ENCODE results near the gene NOTO. TPM values are rescaled to one million over a fixed set of nuclear protein-coding genes. Genes with fewer than 3 reads are reported as not detected.

NOTO gene
- total RNA-seq, 2 donors from 2014 or later, result not detected

DNA sequence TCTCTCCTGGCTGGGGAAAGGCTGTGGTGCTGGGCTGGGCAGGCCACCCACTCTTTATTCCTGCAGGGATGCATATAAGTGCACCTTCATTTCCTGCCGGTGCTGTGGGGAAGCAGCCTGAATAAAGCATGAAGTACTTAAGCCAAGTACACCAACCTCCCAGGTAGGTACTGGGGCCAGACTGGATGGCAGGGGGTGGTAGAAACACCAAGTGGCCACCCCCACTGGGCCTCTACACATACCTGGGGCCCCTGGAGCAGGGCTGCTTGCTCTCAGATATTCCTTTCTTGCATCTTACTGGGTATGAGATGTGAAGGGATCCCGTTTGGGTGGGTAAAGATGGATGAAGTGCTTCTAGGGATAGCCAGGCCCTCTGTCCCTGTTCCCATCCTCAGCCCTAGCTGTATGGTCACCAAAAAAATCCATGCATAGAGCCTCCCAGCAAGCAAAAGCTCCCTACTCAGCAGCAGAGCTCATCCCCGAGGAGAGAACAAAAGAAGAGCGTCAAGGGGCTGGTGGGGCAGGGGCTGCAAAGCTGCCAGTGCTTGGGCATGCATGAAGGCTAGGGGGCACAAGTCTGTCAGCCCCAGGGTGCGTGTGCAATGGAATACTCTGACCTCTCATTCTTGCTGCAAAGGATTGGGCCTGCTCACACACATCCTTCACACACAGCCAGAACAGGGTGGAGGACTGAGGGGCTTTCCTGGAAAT is 53.7 kb downstream of the NOTO start:
- Histone ChIP-seq H3K9me3 (no peaks in the 10 kb centered on the region), H3K4me1 (no peaks in the 10 kb centered on the region), H3K36me3 (peaks cover 38% of the 10 kb centered on the region), H3K27ac (no peak overlapping the region), H3K27me3 (no peaks in the 10 kb centered on the region), H3K4me3 (no peak overlapping the region)
- TF ChIP-seq CTCF (IDR thresholded peaks at IDR 0.05), result no peak
- DNase-seq (ENCODE audit: low spot score), result no peak

DNA sequence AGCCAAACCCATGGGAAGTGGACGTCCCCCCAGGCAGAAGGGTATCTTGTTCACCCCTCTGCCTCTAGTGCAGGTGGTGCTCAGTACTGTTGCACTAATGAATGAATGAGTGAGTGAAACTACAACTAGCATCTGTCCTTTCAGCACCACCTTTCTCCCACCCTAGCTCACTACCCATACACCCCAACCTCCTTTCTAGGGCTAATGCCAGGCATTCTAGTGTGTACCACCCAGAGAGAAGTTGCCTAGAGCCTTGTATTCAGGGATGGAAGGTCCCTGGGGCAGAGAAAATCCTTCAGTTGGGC is 54.2 kb downstream of the NOTO start:
- H3K27me3 ChIP-seq, result no peaks in the 10 kb centered on the region
- H3K36me3 ChIP-seq, result peaks cover 33% of the 10 kb centered on the region
- no peaks in the 10 kb centered on the region for H3K4me1 ChIP-seq
- TF ChIP-seq CTCF (IDR thresholded peaks at IDR 0.05), result no peak
- H3K9me3 ChIP-seq, result no peaks in the 10 kb centered on the region
- no peak for DNase-seq (ENCODE audit: low spot score)
- no peak overlapping the region for H3K27ac ChIP-seq
- no peak overlapping the region for H3K4me3 ChIP-seq

GRCh38 chr2:73257021-73257420 is 54.6 kb downstream of the NOTO start:
- H3K4me3 ChIP-seq, result no peak overlapping the region
- H3K4me1 ChIP-seq, result no peaks in the 10 kb centered on the region
- H3K9me3 ChIP-seq, result no peaks in the 10 kb centered on the region
- H3K36me3 ChIP-seq, result peaks cover 31% of the 10 kb centered on the region
- TF ChIP-seq CTCF (IDR thresholded peaks at IDR 0.05), result no peak
- no peak for DNase-seq (ENCODE audit: low spot score)
- no peak overlapping the region for H3K27ac ChIP-seq
- H3K27me3 ChIP-seq, result no peaks in the 10 kb centered on the region

DNA sequence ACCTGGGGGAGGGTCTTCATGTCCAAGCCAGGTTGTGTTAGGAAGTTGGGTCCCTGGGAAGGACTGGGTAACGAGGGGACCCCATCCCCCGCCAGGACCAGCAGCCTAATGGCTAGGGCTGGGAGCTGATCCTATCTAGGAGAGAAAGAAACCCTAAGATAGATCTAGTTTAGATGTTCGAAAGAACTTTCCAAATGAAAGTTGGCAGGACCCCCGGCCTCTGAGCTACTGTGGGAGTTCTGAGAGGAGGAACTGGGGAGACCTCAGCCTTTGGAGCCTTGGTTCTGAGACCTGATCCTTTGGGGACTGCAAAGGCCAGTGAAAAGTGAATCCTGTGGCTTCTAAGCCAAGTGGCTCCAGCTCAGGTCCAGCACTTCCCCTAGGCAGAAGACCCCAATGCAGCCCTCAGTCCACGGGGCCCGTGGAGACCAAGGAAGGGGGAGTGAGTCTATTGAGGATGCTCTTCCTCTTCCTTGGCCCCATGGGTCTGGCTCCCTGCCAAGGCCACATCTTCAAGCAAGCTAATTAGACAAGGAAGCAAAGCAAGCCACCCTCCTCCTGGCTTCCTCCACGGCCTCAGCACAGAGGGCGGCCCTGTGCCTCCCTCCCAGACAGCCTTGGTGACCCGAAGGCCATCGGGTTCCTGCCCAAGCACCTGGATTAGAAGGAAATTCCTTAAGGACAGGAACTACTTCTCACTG is 55.2 kb downstream of the NOTO start:
- Histone ChIP-seq H3K9me3 (no peaks in the 10 kb centered on the region), H3K27ac (no peak overlapping the region), H3K27me3 (no peaks in the 10 kb centered on the region), H3K4me1 (no peaks in the 10 kb centered on the region), H3K36me3 (peaks cover 25% of the 10 kb centered on the region), H3K4me3 (no peak overlapping the region)
- no peak for DNase-seq (ENCODE audit: low spot score)
- TF ChIP-seq CTCF (IDR thresholded peaks at IDR 0.05), result no peak

DNA sequence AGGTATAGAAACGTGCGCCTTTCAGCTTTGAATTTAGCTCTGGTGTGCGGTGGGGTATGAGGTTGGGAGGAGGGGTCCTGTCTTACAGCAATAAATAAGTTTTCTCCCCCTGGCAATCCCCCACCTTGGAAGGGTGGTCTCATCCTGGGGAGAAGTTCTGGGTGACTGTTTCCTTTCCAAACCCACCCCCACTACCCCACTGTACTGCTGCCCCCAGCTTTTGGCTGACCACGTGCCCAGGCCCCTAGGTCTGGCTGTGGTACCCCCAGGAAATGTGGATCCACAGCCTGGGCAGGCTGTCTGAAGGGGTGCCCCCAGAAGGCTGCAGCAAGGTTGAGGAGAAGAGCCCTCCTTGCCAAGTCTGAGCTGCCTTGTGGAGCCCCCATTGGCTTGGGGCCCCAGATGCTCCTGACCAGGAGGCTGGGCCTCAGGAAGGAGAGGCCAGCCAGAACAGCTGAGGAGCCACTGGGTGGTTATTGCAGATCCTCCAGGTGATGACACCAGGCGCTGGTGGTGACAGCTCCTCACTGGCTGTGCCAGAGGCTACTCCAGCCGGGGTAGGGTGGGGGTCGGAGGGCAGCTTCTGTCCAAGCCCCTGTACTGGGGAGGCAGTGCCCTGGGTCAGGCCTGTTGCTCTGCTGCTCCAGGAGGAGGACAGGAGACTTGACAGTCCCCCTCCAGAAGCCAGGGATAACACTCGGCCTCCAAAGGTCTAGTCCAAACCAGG is 56.0 kb downstream of the NOTO start:
- Histone ChIP-seq H3K27me3 (no peaks in the 10 kb centered on the region), H3K4me1 (no peaks in the 10 kb centered on the region), H3K4me3 (no peak overlapping the region), H3K9me3 (no peaks in the 10 kb centered on the region), H3K27ac (no peak overlapping the region), H3K36me3 (peaks cover 18% of the 10 kb centered on the region)
- DNase-seq (ENCODE audit: low spot score), result no peak
- TF ChIP-seq CTCF (IDR thresholded peaks at IDR 0.05), result no peak

All from right atrium auricular region (tissue), 2 donors.